Nucleus accumbens (tissue), 56 donors: ENCODE measurements around the gene SND1.
A peak's percentile ranks its signal among the peaks of the same experiment; 100 is the strongest.

Source experiments
- DNase-seq, 56 donors: peaks; one replicate each; lab custom pipeline; 2025; lab: John Stamatoyannopoulos, UW

SND1 gene

DNA sequence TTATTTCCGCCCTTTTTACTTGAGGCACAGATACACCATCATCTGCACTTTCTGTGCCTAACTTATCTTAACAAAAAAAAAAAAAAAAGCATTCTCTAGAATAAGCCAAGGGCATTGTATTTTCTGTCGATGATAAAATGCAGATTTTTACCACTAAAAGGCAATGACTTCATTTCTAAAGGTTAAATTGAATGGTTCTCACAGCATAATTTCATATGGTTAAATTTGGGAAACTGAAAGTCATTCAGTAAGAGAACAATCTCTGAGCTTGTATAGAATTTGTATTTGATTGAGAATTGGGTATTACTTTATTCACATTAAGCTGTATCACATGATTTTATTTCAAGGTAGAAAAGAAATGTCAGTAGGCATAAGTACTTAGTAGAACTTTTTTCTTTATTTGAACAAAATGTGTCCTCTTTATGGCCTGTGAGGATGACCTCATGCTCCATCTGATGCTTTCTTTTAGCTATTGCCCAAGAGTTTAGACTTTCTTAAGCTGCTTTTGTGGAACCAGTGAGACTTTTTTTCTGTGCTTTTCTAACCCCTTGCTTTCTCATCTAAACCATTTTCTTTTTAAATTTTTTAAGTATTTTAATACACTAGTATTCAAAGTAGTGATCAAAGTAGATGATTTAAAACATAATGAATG lies 268.9 kb downstream of the SND1 start:
- DNase-seq = no peak

DNA sequence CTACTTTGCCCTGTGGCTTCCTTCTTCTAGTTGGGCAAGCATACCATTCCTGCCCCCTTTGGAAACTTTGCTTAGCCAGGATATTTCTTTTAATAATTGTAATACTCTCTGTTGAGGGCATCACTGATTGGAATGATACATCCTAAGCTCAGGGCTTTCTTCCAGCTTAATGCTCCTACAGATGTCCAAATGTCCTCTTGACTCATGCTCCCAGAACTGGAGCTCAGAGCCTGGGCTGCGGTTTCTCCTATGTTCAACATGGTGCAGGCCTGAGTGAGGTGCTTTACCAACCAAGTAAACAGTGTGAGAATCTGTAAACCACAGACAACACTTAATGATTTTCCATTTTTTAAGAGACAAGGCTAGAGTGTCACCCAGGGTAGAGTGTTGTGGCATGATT lies 270.7 kb downstream of the SND1 start:
- DNase-seq = no peak

DNA sequence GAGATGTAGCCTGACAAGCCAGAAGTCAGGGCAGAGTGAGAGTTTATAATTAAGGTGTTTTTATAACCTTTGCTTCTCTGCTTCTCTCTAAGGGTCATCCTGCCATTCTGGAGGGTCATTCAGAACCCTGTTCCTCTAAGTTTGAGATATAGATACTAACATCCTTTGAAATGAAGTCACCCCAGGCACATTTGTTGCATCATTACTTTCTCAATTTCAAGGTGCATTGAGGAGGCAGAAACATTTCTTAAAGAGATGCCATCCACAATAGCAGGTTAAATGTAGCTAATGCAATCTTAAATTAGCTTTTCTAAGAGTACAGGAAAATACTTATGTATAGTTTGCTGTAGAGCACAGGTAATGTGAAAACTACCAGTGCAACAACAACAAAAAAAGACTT lies 272.9 kb downstream of the SND1 start:
- no peak for DNase-seq

DNA sequence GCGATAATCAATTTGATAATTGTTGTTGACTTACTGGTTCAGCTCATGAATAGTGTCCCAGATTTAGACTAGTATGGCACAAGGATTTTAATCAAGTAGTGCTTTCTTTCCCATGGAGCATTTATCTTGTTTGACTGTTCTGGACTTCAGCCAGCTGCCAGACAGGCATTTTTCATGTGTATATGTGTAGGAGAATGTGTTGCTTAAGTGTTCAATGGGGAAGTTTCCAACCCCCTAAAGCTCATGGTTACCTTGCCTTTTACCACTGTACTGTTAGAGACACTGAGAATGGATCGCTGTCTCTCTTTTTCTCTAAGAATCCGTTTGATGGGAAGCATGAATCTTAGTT lies 275.3 kb downstream of the SND1 start:
- DNase-seq = no peak

DNA sequence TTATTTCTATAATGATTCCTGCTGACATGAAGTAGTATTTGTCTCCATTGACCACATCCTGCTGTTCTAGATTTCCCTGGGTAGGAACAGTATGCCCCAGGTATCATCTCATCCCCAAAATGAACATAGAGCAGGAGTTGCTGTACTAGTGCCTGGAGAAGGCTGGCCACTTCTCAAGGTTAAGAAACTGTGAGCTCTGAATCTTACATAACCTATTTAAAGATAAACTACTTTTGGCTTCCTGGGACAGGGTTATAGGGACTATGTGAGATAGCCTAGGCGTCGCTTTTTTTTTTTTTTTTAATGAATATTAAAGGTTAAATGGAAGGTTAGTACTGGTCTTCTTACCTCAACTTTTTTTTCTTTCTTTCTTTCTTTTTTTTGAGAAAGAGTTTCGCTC lies 276.2 kb downstream of the SND1 start:
- DNase-seq = no peak

DNA sequence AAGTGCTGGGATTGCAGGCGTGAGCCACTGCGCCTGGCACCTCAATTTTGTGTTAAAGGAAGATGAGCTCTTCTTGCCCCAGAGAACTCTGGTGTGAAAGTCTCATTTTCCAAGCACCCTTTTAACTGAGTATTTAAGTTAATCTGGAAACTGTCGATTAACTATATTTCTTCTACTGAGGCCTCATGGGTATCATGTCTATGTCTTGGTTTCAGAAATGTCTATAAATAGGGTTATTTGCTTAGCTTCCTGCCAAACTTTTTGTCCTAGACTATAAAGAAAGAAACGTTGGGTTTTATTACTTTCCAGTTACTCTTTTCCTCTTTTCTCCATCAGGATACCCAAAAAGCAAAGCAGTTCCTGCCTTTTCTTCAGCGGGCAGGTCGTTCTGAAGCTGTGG lies 276.9 kb downstream of the SND1 start:
- no peak for DNase-seq

DNA sequence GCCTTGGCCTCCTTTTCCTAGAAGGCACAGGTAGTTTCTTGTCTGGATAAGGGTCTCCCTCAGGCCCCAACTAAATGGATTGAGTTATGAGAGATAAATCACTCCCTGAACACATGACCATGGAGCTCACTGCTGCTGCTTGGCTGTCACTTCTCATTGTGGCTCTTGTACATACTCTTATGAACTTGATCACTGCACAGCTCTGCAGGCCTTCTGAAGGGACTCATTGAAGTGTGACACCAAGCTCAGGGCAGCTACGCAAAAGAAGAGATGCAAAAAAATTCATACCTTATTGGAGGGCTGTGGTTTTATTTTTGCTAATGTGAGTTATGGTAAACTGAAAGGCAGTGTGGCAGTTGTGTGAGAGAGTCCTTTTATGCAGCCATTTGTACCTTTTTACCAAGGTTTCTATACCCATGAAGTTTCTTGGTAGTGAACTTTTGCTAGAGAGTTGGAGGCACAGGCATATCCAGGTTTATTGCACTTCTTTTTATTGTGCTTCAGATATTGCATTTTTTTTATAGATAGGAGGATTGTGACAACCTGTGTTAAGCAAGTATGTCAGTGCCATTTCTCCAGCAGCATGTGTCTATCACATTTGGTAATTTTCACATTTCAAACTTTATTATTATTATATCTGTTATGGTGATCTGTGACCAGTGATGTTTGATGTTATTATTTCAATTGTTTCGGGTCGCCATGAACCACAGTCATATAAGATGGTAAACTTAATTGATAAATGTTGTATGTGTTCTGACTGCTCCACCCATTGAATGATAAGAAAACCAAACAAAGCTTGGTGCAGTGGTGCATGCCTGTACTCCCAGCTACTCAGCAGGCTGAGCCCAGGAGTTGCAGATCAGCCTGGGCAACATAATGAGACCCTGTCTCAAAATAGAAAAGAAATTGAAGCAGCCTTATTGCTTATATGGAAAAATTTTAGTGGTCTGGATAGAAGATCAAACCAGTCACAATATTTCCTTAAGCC lies 278.6 kb downstream of the SND1 start:
- no peak for DNase-seq

DNA sequence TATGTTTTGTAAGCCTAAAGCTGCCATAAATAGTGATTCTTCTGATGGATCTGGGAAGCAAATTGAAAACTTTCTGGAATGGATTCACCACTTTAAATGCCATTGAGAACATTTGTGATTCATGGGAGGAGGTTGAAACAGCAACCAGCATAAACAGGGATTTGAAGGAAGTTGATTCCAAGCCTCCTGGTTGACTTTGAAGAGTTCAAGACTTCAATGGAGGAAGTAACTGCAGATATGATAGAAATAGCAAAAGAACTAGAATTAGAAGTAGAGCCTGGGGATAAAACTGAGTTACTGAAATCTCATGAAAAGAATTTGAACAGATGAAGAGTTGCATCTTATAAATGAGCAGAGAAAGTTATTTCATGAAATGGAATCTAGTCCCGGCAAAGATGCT lies 280.1 kb downstream of the SND1 start:
- DNase-seq = no peak

DNA sequence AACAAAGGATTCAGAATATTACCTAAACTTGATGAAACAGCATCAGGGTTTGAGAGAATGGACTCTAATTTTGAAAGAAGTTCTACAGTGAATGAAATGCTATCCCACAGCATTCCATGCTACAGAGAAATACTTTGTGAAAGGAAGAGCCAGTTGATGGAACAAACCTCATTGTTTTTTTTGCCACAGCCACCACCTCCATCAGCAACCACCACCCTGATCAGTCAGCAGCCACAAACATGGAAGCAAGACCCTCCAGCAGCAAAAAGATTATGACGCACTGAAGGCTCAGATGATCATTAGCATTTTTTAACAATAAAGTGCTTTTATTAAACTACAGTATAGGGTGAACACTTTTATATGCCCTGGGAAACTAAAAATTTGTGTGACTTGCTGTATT lies 280.5 kb downstream of the SND1 start:
- DNase-seq = no peak

DNA sequence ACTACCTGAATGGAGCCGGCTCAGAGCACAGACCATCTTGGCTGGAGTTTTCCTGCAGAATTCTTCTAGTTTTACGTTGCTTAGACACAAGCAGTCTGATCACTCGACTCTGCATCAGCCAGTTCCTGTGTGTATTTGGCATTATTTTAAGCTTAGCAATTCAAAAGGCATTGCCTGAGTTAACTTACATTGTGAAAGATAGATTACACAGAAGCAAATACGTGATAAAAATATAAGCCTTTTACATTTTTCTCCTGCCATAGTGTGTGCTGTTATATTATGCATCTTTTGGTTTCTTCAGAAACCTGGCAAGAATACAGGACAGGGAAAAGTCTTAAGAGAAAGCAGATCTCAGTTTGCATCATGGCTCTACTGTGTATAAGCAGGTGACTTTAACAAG lies 281.2 kb downstream of the SND1 start:
- no peak for DNase-seq

DNA sequence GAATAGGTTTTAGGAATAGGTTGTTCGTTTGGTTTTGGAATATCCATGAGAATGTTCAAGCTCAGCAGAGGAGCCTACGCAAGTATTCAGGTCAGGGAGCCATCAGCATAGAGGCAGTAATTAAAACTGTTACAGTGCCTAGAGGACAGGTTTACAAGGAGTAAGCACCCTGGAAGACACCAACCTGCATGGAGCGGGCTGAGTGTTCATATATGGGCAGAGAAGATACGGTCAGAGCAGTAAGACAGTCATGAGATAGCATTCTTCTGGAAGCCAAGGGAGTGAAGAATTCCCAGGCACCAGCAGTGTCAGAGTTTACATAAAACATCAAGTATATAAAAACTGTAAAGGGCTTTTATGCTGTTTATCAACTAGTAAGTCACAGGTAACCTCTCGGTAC lies 282.7 kb downstream of the SND1 start:
- no peak for DNase-seq

DNA sequence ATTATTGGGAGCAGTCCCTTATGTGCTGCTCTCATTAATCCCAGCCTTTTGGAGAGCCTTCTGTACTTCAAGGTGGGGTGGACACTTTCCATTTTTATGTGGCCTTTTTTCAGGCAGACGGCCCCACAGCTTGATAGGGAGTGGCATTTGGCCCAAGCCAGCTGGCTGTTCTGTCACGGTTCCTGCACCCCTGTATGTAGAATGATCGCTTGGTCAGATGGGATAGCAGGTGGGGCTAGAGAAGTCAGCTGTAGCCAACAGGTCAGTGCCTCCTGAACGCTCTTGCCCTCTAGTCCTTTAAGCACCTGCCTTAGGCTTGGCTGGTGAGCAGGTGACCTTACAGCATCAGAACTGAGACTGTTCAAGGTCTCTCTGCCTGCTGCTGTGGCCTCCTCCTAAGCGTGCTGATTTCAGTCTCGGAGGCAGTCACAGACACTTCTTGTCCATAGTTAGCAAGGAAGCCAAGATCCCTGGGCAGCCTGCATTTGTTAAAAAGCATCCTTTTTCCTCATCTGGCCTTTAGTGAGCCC lies 283.9 kb downstream of the SND1 start:
- no peak for DNase-seq

DNA sequence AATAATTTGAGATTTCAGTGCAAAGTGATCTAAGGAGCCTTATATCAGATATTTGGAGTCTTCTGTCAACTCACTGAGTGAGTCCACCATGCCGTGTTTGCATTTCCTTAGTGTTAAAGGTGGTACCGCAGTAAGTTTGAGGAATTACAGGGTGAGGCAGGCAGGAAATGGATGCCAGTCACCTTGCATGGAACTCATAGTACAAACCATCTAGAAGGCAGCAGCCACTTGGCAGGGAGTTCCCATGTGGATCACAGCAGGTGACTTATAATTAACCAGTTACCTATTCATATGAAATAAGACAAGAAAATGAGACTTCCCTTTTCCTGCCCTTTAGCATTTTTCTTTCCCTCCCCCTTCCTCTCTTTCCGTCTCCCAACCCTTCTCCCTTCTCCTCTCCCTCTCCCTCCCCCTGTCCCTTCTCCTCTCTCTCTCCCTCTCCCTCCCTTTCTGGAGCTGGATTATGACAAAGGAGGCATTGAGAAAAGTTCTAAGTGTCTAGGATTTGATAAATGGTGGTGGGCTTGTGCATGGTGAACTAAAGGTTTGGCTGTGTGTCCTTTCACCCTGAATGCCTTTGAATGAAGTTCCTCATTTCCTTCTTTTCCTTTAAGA lies 285.2 kb downstream of the SND1 start:
- no peak for DNase-seq

DNA sequence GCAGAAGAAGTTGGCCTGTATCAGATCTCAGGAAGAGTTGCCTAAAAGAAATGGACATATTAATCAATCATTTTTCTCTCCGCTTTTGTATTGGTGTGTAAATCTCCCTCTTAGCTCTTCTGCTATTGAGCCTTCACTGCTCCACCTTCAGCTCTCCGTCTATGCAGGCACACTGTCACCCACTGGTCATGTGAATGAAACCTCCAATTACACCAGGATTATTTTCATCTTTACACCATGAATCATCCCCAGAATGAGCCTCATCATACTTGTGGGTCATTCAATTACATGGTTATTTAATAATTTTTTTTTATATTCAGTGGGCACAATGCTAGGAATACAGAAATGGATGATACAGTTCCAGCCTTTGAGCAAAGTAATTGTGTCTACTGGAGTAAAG lies 286.6 kb downstream of the SND1 start:
- peak in 1 of 56 donors; percentile 2 for DNase-seq

DNA sequence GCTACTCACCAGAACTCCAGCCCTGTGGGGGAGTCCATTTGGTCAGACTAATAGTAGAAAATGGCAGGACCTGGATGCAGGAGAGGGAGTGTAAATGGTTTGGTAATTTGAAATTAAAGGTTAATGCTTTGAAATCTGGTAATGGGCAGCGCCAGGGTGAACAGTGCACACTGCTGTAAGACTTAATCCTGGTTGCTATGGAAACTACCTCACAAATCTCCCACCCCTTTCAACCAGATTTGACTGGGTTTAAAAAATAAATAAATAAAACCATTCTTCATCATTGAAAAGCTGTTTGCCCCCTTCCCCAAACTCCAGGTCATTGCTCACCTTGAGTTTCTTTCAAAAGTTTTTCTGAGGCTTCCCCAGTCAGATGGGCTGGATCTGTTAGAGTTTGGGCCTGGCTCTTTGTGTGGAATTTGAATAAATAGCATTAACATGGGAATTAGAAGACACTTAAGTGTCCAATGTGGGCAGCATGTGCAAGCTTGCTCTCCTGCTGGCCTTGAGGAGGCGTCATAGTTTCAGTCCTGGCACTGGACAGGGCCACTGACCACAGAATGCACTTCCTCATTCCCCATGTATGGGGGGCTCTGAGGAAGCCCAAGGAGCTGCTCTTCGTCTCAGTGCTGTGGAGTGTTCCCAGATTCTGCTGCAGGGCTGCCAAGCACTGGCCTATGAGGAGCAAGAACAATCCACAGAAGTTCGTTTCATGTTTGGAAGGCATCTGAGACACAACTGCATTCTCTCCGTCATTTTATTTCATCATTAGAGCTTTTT lies 288.6 kb downstream of the SND1 start:
- peak in 9 of 56 donors; percentile 1 to 36 (median 11) for DNase-seq

DNA sequence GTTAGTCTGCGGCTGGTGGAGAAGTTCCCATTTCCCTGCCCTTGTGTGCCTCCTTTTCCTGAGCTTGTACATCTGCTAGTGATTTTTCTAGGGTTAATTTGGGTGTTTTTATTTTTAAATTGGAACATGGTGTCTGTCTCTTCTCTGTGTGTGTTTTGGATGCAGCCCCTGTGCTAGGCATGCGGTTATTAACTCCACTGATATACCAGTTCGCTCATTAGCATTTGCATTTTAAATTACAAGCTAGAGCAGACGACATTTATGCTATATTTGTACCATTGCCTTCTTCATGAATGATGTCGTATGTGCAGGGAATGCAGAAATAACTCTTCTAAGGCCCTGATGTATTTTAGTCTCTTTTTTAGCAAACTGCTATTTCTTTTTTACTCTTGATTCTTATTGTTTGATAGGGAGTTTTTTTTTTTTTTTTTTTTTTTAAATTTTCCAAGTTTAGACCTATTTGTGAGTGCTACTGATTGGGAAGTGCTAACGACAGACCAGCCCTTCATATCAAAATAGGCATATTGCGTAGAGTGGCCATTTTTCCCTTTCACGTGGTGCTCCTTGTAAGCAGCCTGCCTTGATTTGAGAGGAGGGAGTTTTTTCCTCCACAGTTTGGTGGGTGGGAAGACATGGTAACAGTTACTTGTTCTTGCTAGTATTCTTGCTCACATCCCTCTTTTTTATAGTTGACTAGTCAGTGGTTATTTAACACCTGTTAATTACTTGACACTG lies 289.6 kb downstream of the SND1 start:
- DNase-seq = no peak

DNA sequence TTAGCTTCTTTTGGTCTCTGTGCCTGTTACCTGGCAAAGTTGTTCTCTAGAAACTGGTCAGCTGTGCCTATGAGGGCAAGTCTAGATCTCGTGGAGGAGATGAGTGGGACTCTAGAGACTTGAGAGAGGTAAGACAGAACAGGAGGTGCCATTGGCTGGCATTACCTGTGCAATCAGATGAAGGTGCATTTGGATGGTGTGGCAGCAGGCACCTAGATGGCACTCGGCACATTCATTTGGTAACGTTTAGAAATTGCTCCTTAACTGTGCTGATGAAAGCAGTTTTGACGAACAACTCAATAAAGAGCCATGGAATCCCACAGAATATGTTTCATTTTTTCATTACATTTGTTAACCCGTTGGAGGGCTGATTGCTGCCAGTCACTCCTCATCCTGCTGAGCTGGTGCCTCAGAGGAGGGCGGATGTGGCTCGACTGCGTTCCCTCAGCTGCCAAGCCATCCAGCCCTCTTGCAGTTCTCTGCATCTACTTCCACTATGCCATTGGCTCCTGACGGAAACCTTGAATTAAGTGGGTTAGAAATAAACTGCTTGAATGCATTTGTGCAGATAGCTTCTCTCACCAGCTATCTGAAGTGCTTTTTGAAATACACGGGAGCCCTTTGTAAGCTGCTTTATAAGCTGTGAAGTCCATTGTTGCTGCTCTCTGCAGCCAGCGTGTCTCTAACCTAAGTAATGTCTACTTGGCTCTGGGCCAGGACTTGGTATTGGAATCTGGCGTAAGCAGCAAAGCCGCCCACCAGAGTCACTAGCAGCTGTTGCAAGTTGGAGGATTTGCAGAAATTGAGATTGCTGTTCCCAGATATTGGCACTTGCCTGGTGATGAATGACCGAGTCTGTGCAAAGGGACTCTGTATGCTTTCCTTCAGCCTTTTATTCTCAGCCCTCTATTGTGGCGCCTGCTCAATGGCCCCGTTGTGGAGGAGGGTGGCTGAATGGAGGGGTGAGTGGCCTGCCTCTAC lies 291.8 kb downstream of the SND1 start:
- DNase-seq = peak in 54 of 56 donors; percentile 20 to 88 (median 74)

DNA sequence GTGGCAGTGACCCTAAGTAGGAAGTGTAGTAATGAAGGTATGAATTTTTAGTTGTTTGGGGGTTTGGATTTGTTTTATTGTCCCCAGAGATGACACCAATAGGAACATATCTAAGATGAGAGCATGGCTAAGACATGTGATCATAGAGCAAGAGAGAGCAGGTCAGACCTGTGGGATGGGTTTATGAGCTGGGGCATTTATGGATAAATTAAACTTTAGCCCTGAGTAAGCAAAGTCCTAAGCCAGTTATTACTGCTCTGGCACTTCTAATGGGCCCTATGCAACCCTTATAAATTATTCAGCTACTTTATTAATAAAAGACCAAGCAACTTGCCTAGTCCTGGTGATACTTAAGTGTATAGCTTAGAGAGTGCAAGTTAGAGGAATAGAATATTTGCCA lies 294.1 kb downstream of the SND1 start:
- no peak for DNase-seq

DNA sequence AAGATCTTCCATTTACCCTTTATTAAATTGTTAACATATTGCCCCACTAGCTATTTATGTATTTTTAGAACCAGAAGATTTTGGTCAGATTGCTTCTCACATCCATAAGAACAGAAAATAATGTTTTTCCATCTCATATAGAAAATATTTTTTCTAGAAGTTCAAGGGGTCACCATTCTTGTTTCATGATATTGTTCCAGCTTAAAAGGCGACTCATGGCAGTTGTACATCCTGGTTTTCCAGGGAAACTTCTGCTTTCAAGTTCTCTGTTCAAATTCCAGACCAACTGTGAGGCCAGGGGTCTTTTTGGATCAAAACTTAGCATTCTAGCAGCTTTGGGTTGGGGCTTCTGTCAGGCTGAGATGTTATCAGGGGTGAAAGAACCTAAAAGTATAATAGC lies 294.9 kb downstream of the SND1 start:
- DNase-seq = no peak
